ENCODE data around the gene SRSF10.
"Not testable (repeated sequence)": the region's sequence is repeated elsewhere in the genome, so short reads cannot be mapped to it uniquely, and the experiment has no call there.

SRSF10 gene

DNA sequence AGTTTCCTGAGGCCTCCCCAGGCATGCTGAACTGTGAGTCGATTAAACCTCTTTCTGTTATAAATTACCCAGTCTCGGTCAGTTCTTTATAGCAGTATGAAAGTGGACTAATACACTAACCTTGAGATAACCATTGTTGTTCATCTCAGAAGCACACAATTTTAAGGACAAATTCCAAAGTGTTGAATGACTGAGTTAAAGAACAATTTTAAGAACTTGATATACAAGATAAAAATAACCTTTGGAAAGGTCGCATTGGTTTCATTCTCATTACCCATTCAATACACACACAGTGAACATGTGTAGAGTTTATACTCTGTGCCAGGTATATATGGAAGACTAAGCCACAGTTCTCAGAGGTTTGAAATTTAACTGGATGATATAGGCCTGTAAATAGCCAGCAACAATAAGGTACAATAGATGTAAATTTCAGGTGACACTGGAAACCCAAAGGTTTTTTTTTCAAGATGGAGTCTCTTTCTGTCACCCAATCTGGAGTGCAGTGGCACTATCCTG, 19.1 kb upstream of the SRSF10 start:
- intact Hi-C loops (cut with DNase I) = no loop called here

DNA sequence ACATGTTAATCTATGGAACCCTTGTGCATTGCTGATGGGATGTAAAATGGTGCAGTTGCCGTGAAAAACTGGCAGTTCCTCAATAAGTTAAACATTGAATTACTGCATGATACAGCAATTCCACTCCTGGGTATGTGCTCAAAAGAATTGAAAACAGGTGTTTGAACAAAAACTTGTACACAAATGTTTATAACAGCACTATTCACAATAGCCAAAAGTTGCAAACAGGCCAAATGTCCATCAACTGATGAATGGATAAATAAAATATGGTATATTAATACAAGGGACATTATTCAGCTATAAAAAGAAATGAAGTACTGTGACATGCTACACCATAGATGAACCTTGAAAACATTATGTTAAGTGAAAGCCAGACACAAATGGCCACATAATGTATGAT, 17.7 kb upstream of the SRSF10 start:
- DNase-seq = no peak
- intact Hi-C loops (cut with DNase I) = no loop called here

More for the DNA sequence above, 19.1 kb upstream of the SRSF10 start:
- DNase-seq = no peak

DNA sequence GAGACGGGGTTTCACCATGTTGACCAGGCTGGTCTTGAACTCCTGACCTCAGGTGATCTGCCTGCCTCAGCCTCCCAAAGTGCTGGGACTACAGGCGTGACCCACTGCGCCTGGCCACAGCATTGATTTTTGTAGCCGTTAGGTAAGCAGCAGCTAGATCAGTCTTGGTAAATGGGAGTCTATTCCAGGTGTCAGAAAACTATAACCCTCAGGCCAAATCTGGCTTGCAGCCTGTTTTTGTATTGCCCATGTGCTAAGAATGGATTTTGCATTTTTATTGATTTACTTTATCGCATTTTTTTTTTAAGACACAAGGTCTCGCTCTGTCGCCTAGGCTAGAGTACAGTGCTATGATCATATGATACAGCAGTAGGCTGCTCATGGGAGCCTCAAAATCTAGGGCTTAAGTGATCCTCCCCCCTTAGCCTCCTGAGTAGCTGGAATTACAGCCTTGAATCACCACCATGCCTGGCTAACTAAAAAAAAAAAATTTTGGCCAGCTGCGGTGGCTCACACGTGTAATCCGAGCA, 16.6 kb upstream of the SRSF10 start:
- no peak for DNase-seq

DNA sequence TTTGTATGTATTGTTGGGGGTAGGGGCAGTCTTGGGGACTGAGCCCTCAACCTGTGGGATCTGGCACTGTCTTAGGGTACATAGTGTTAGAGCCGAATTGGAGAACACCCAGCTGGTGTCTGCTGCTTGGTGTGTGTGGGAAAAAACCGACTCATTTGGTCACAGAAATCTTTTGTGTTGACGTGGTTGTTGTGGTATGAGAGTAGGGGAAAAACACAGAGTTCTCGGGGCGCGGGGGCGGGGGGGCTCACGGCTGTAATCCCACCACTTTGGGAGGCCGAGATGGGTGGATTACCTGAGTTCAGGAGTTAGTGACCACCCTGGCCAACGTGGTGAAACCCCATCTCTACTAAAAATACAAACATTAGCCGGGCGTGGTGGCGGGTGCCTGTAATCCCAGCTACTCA, 15.3 kb upstream of the SRSF10 start:
- DNase-seq = no peak
- intact Hi-C loops (cut with DNase I) = no loop called here

More for the DNA sequence above, 16.6 kb upstream of the SRSF10 start:
- intact Hi-C loops (cut with DNase I) = no loop called here

DNA sequence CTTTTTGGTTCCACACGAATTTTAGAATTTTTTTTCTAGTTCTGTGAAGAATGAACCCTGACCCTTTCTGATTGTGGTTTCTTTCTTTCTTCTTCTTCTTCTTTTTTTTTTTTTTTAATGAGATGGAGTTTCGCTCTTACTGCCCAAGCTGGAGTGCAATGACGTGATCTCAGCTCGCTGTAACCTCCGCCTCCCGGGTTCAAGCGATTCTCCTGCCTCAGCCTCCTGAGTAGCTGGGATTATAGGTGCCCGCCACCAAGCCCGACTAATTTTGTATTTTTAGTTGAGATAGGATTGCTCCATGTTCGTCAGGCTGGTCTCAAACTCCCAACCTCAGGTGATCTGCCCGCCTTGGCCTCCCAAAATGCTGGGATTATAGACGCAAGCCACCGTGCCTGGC, 11.9 kb upstream of the SRSF10 start:
- DNase-seq; intact Hi-C loops (cut with DNase I): not testable (repeated sequence)

DNA sequence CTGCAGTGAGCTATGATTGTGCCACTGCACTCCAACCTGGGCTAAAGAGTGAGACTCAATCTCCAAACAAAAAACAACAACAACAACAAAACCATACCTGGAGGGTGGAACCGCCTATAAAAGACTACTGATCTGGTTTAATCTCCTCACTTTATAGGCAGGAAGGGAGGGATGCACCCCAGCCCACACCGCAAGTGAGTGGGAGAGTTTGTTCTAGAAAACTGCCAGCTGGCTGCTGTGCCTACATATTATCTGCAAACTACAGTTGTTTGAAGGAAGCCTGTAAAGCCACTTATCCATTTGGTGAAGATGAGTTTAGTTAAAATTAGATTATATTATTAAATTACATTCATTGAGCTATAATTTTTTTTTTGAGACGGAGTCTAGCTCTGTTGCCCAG, 9.1 kb upstream of the SRSF10 start:
- no peak for DNase-seq
- intact Hi-C loops (cut with DNase I) = no loop called here

DNA sequence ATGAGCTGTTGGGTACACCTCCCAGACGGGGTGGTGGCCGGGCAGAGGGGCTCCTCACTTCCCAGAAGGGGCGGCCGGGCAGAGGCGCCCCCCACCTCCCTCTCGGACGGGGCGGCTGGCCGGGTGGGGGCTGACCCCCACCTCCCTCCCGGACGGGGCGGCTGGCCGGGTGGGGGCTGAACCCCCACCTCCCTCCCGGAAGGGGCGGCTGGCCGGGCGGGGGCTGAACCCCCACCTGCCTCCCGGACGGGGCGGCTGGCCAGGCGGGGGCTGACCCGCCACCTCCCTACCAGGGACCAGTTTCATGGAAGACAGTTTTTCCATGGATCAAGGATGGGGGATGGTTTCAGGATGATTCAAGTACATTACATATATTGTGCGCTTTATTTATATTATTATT, 6.9 kb upstream of the SRSF10 start:
- intact Hi-C loops (cut with DNase I) = not testable (repeated sequence)
- peak in 1 of 10 donors; percentile 64 for DNase-seq

DNA sequence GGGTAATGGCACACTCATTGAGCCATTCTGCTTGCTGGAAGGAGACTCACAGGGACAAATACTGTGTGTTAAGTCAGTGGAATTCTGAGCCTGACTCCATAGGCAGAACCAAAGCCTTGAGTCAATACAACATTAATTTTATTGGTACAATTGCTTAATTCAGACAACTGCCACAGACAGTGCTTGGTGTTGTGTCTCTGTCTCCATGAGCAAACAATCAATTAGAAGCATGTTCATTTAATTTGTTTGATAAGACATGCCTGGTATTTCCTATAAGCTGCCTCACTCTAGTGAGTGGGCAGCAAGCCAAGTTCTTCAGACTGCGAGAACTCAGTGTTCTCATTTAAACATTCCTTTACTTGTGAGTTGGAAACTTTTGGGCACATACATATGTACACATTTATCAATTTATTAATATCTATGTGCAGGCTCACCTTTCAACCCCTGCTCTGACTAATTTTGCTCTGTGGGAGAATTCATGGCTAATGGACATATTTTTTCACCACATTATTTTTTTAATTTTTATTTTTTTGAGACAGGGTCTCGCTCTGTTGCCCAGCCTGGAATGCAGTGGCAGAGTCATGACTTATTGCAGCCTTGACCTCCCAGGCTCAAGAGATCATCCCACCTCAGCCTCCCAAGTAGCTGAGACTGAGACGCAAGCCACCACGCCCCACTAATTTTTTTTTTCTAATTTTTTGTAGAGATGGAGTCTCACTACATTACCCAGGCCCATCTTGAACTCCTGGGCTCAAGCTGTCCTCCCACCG, 4.5 kb upstream of the SRSF10 start:
- intact Hi-C loops (cut with DNase I) = no loop called here
- DNase-seq = no peak

DNA sequence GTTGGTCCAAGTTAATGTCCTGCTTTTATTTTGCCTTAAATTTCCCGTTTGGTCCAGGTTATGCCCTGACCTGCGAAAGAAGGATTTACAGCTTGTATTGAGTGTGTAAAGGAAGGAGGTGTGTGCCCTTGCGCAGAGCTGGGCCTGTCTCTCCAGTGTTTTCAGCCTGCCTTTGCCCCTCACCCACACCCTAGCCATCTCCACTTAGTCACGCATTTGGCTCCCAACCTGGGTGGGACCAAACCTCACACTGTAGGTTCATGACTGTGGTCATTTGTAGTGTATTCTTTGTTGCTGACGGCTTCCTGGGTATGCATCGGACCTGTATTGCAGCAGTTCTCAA, 572 bp upstream of the SRSF10 start:
- DNase-seq = no peak
- intact Hi-C loops (cut with DNase I) = no loop called here

DNA sequence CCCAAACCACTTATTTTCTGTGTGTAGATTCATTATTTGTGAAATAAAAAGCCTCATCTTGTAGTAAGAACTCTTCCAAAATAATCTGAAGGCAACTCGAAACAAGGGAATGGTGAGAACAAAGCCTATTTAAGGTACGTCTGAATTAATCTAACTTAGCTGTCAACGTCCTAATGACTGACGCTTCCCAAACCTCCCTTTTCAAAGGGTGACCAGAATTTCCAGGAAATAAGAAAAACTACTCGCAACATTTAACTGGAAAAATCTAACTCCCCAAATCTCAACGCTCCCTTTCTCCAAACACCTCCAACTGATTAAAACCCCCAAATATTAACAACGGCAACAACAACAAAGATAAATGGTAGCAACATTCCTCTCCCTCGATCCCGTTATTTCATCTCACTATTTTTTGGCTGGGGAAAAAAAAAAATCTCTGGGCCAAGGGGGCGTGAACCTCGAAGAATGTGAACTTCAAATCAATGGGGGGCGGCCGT, 693 bp downstream of the SRSF10 start:
- DNase-seq = no peak
- intact Hi-C loops (cut with DNase I) = loop anchor here (2.0 kb wide), 1 partner anchor 21 kb away; the partner anchor contains the start of gene PNRC2

DNA sequence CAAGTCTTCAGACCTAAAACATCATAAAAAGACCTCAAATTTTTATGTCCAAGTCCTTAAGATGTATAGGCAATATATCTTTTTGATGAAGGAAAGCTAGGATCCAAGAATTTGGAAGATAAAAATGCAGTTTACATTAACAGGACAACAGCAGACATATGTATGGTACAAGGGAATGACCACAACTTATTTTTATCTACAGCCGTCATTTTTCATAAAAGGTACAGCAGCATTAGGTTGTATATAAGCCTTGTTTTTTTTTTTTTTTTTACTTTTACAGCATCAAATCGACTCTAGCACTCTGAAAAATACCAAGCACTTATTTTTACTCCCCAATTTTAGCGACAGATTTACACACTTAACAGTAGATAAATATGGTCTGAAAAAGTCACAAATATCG, 1.3 kb downstream of the SRSF10 start:
- DNase-seq = no peak
- intact Hi-C loops (cut with DNase I) = loop anchor here (2.0 kb wide), 1 partner anchor 20 kb away; the partner anchor contains the start of gene PNRC2

DNA sequence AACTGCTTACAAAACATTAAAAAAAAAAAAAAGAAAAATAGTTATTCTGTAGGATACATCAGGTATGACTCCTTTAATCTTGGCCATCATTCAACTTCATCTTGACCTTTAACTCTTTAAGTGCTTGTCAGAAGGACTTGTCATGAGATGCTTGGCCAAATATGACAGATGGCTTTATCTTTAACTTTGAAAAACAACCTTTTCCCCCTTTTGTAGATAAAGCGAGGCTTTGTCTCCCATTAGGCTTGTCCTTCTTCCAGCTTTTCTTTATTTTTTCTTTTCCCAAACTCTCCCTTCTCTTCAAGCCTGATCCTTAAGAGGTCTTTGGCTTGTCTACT, 2.3 kb downstream of the SRSF10 start:
- no peak for DNase-seq
- intact Hi-C loops (cut with DNase I) = loop anchor here (2.0 kb wide), 1 partner anchor 19 kb away; the partner anchor contains the start of gene PNRC2

DNA sequence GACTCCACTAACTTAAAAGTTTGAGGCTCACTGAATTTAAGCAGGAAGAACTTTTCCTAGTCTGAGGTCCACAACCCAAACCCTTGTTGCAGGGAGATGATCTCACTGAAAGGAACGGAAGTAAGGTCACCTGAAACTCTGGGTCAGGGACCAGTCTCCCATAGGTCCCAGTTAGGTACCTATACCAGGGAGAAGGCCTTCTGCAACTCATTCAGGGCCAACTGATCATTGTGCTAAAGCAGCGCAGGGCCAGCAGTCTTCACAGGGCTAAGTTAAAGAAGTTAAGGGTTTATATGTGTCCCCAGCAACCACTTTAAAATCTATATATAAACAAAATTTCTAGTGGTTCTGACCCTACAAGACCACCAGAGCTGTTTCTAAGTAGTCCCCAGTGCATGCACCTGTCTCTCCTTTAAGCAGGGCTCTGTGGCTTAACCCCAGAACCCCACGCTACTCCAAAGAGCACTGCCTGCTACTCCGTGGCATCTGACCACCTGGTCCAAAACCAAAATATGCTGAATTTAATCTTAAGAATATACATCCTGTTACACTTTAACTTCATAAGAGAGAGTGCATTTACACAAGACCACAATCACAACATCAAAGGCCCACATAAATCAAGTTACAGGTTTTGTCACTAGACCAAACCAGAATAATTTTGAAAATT, 2.8 kb downstream of the SRSF10 start:
- intact Hi-C loops (cut with DNase I) = no loop called here
- DNase-seq = no peak

DNA sequence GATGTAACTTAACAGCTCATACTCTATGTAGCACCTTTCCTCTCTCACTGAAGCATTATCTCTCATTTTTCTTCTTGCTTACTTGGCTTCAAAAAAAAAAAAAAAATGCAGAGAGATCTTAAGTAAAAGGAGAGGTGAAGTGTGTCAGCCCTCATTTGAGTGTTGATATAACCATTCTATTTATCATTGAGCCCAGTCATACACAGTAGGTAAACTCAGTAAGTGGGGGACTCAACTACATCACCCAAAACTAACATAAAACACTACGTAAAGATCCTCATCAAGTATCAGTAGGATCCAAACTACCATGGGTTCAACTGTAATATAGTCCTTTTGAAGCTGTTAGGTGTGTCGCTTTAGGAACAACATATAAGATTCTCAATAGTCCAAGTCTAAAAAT, 12.3 kb downstream of the SRSF10 start:
- intact Hi-C loops (cut with DNase I) = no loop called here

DNA sequence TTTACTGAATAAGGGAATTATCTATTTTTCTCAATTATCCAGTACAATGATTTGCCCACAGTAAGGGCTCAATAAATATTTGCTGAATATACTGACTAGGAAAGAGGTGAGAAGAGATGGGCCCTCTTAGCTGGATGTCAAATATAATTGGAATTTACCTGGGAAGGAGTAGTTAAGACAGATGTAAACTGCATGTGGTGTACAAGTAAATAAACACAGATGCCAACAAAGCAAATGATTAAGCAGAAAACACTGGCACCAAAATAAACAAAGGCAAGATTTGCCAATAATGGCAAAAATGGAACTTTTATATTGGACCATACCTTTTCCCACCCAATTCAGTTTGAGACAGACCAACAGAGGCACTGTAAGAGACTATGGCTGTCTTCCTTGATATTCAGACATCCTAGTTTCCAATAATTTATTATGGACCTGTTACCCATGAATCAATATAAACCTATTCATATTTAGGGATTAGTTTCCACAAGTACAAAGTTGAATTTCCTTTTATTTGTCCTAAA, 13.1 kb downstream of the SRSF10 start:
- intact Hi-C loops (cut with DNase I) = no loop called here
- DNase-seq = no peak

More for the DNA sequence above, 12.3 kb downstream of the SRSF10 start:
- no peak for DNase-seq

DNA sequence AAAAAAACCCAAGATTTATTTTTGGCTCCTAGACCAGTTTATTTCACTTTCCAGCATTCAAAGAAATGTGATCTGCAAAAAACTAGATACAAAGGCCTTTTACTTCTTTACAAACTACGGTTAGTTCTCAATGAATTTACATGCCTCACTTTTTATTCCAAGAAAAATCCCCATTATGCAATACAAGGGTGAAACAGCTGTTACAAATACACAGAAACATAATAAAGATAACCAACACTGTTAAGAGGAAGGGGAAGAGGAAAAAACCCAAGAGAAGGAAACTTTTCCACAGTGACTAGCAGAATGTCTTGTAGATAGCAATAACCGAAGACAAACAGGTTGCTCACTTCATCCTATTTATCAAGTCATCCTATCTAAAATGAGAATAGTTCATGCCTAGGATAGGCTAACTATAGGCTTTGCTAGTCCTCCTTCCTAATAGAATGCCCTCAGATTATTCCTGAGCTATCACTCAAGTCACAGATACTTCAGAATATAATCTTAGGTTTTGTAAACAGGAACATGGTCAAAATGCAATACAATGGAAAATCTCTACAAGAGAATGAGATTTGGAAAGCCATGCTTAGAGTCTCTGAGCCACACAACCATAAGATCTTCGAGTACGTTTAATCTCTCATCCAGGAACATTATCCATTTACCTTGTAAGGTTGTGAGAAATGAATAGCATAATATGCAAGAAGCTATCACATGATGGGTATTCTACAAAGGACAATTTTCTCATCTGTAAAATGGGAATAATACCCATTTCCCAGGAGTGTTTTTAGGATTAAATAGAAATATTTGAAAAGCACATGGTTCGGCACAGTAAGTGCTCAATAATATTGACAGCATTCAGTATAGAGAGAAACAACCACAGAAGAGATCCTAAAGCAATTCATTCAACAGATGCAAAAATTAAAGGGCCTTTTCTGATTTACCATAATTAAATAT, 15.1 kb downstream of the SRSF10 start:
- intact Hi-C loops (cut with DNase I) = no loop called here
- no peak for DNase-seq

DNA sequence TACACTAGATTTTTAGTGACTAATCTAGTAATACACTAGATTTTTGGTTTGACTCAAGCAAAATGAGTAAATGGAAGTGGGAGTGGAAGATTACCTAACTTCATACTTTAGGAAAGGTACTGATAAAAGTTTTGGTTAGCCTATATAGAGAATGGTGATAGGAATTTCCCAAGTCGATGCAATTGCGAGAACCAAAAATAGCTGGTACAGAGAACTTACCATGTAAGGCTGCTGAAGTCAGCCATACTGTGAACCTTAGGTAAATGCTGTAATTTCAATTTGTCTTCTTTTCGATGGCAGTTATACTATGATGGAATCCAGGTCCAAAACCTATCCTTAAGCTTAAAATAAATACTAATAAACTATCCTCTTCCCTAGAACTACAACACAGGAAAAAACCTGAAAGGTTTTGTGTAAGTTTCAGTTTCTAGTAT, 15.9 kb downstream of the SRSF10 start:
- intact Hi-C loops (cut with DNase I) = no loop called here
- DNase-seq = no peak

DNA sequence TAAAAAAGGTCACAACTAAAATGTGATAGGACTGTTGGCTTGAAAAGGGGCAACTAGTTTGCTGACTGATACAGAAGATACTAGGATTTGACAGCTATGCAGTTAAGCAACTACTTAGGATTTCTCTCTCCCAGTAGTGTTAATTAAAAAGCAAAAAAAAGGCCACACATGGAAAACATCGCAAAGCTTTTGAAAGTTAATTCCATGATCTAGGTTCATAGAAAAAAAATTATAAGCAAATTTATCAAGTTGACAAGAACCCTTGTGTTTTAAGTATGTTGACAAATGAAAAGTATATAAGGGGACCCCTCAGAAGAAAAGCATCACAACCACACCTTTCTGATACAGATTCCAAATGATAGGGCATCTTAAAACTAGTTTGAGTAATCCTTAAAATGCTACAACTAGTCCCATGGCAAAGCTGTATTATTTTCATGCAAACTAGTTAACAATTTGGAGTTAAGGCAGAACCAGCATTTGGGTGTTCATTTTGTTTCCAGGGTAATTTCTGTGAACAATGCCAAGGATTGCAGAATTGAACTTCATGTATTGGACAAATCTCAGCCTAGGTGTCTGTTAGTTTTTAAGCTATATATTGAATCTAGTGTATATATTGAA, 16.4 kb downstream of the SRSF10 start:
- no peak for DNase-seq
- intact Hi-C loops (cut with DNase I) = no loop called here

DNA sequence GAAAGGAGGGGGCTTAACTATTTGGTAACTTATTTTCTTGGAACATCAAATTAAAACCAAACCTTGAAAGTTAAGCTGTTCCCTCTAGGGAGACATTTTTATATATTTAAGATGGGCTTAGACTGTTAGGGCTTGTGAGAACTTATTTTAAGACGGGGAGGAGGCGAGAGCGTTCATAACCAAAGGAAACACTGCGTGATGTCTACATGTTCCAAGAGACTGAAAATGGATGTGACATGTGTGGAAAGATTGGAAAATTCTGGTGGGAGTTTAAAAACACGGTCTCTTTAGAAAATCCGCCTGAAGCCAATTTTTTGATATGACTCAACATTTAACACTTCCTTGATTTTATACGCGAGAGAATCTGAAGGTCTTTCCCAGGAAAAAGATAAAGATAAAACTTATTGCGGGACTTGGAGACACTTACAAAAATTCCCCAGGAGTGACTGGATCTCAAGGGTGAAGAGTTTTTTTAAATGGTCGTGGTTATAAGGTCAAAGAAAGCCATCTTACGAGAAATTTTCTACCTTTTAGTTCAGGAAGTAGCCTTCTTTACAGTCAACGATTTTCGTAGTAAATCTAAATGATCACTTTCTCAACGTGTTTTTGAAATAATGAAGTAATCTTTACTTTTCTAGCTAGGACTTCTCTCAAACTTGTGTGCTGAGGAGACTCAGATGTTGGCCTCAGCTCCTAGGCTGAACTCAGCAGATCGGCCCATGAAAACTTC, 19.7 kb downstream of the SRSF10 start:
- no peak for DNase-seq
- intact Hi-C loops (cut with DNase I) = no loop called here
